Dendritic cell treated with granulocyte-macrophage colony-stimulating factor and Interleukin-4, amounts not matched to agents 40 ng/mL and 50 ng/mL, for 4 days (primary cell): ENCODE data around the gene SLC6A14.

ENCODE experiments used
- H3K27ac Mint-ChIP-seq: one replicate; pipeline ENCODE4 v1.8.0; 2022; ENCODE audit warnings: mild to moderate bottlenecking, mixed read lengths
- H3K27me3 Mint-ChIP-seq: one replicate; pipeline ENCODE4 v1.8.0; 2022; ENCODE audit warnings: mild to moderate bottlenecking, mixed read lengths
- H3K36me3 Mint-ChIP-seq: one replicate; pipeline ENCODE4 v1.8.0; 2022; ENCODE audit warnings: low read depth, mixed read lengths
- H3K4me1 Mint-ChIP-seq: one replicate; pipeline ENCODE4 v1.8.0; 2022; ENCODE audit warnings: low read depth, mixed read lengths
- H3K4me3 Mint-ChIP-seq: one replicate; pipeline ENCODE4 v1.8.0; 2022; ENCODE audit warnings: mild to moderate bottlenecking, moderate library complexity, mixed read lengths
- H3K9me3 Mint-ChIP-seq: one replicate; pipeline ENCODE4 v1.8.0; 2022; ENCODE audit warnings: mixed read lengths
- intact Hi-C: fragments of 100-400 bp; cut with micrococcal nuclease; formaldehyde crosslinking; loops from one replicate; pipeline ENCODE4 v1.15.0; 2022

SLC6A14 gene, protein sequence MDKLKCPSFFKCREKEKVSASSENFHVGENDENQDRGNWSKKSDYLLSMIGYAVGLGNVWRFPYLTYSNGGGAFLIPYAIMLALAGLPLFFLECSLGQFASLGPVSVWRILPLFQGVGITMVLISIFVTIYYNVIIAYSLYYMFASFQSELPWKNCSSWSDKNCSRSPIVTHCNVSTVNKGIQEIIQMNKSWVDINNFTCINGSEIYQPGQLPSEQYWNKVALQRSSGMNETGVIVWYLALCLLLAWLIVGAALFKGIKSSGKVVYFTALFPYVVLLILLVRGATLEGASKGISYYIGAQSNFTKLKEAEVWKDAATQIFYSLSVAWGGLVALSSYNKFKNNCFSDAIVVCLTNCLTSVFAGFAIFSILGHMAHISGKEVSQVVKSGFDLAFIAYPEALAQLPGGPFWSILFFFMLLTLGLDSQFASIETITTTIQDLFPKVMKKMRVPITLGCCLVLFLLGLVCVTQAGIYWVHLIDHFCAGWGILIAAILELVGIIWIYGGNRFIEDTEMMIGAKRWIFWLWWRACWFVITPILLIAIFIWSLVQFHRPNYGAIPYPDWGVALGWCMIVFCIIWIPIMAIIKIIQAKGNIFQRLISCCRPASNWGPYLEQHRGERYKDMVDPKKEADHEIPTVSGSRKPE

GRCh38 chrX:116436358-116436816, at the start of gene SLC6A14:
SLC6A14 (plus strand) TSS chrX:116436606; CDS start chrX:116436710, 104 bp downstream.
- no peaks in the 10 kb centered on the region for H3K9me3 Mint-ChIP-seq

DNA sequence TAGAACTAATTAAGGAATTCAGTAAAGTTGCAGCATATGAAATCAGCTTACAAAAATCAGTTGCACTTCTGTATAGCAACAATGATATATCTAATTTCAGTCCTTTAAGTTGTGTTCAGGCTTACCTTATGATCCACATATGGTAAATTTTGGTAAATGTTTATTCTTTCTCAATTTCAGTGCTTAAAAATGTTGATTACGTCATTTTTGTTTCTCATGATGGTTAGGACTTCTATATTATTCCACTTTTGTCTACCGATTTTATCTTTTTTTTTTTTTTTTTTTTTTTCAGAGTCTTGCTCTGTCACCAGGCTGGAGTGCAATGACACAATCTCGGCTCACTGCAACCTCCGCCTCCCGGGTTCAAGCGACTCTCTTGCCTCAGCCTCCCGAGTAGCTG, 40.7 kb upstream of the SLC6A14 start:
- H3K9me3 Mint-ChIP-seq = no peaks in the 10 kb centered on the region
- no peaks in the 10 kb centered on the region for H3K4me1 Mint-ChIP-seq
- H3K27me3 Mint-ChIP-seq = no peaks in the 10 kb centered on the region
- no peak overlapping the region for H3K4me3 Mint-ChIP-seq
- intact Hi-C loops = no loop called here
- H3K36me3 Mint-ChIP-seq = no peaks in the 10 kb centered on the region
- H3K27ac Mint-ChIP-seq = no peak overlapping the region

More at GRCh38 chrX:116436358-116436816, at the start of gene SLC6A14:
- H3K4me3 Mint-ChIP-seq = no peak within 1 kb of the TSS
- intact Hi-C loops = no loop called here
- H3K27me3 Mint-ChIP-seq = no peaks in the 10 kb centered on the region
- no peaks in the 10 kb centered on the region for H3K36me3 Mint-ChIP-seq
- H3K4me1 Mint-ChIP-seq = no peaks in the 10 kb centered on the region
- H3K27ac Mint-ChIP-seq = no peak within 1 kb of the TSS

GRCh38 chrX:116399681-116400080, 36.7 kb upstream of the SLC6A14 start:
- Mint-ChIP-seq H3K36me3 (no peaks in the 10 kb centered on the region), H3K4me3 (no peak overlapping the region), H3K27ac (no peak overlapping the region), H3K9me3 (no peaks in the 10 kb centered on the region), H3K27me3 (no peaks in the 10 kb centered on the region), H3K4me1 (no peaks in the 10 kb centered on the region)
- intact Hi-C loops = no loop called here

DNA sequence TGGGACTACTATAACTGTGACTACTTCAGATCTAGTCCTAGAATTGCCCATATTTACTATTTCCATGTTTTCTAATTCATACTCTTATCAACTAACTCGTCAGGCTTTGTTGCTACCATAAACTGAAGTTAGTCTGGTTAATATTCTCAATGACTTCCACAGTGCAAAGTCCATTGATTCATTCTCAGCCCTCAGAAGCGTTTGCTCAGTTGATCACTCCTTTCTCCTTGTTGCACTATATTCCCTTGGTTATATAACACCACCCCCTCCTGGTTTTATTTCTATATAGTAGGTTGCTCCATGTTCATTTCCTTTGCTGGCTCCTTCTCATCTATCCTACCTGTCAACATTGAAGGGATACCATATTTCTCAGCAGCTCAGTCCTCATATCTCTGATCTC, 27.2 kb upstream of the SLC6A14 start:
- Mint-ChIP-seq H3K4me1 (no peaks in the 10 kb centered on the region), H3K9me3 (peaks cover 14% of the 10 kb centered on the region), H3K36me3 (no peaks in the 10 kb centered on the region), H3K27ac (no peak overlapping the region), H3K27me3 (no peaks in the 10 kb centered on the region), H3K4me3 (no peak overlapping the region)
- intact Hi-C loops = no loop called here

GRCh38 chrX:116413273-116413672, 23.1 kb upstream of the SLC6A14 start:
- Mint-ChIP-seq H3K9me3 (peaks cover 14% of the 10 kb centered on the region), H3K4me3 (no peak overlapping the region), H3K27me3 (no peaks in the 10 kb centered on the region), H3K4me1 (no peaks in the 10 kb centered on the region), H3K27ac (no peak overlapping the region), H3K36me3 (no peaks in the 10 kb centered on the region)
- intact Hi-C loops = no loop called here

DNA sequence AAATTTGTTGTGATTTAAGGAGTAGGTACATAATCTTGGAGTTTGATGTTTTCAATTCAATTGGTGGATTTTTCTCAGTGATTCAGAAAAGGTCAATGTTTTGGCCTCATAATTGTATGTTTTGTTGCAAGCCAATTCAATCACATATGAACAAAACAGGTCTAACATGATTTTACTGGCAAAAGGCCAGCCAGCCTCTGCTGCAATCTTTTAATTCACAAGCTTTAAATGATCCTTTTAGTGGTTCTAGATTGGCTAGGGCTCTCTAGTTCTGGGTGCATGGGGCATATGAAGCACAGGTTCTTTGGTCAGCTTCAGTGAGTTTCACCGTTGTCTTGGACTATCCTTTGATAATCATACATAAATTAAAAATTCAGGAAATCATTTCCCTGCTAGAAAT, 19.2 kb upstream of the SLC6A14 start:
- Mint-ChIP-seq H3K27ac (no peak overlapping the region), H3K9me3 (no peaks in the 10 kb centered on the region), H3K4me3 (no peak overlapping the region), H3K4me1 (no peaks in the 10 kb centered on the region), H3K27me3 (no peaks in the 10 kb centered on the region), H3K36me3 (no peaks in the 10 kb centered on the region)
- intact Hi-C loops = no loop called here

- Mint-ChIP-seq H3K4me3 (no peak overlapping the region), H3K4me1 (no peaks in the 10 kb centered on the region), H3K27me3 (no peaks in the 10 kb centered on the region), H3K36me3 (no peaks in the 10 kb centered on the region), H3K27ac (no peak overlapping the region), H3K9me3 (no peaks in the 10 kb centered on the region)
- intact Hi-C loops = no loop called here
Measured at GRCh38 chrX:116417968-116418367, 18.4 kb upstream of the SLC6A14 start.

DNA sequence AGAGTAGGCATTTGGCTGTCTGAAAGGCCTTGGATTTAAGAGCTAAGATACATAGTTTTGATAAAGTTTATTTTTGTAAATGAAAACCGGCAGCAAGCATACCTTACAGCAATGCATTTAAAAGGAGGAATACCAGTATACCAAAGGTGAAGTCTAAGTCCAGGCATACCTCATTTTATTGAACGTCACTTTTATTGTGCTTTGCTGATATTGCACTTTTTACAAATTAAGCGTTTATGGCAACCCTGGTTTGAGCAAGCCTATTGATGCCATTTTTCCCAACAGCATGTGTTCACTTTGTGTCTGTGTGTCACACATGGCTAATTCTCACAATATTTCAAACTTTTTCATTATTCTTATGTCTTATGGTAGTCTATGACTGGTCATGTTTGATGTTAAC, 8.4 kb upstream of the SLC6A14 start:
- Mint-ChIP-seq H3K4me3 (no peak overlapping the region), H3K27me3 (no peaks in the 10 kb centered on the region), H3K9me3 (no peaks in the 10 kb centered on the region)

DNA sequence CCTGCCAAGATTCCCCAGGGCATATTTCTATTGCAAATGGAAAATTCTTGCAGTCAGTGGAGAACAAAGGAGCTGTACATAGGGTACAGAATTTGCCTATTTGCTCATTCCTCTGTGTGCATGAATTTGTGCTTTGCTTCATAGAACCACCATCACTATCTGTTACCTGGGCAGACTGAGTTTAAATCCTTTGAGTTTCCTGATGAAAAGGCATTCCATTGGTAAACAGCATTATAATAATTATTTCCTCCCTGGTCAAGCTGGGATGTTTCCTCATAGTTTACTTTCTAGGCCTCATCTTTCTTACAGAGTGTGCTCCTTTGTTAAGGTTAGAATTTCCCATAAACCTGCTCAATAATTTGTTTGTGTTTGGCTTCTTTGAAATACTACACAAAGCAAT, 809 bp upstream of the SLC6A14 start:
- Mint-ChIP-seq H3K27me3 (no peaks in the 10 kb centered on the region), H3K4me1 (no peaks in the 10 kb centered on the region), H3K4me3 (no peak overlapping the region), H3K9me3 (no peaks in the 10 kb centered on the region), H3K36me3 (no peaks in the 10 kb centered on the region), H3K27ac (no peak overlapping the region)
- intact Hi-C loops = no loop called here

More for the DNA sequence above, 8.4 kb upstream of the SLC6A14 start:
- Mint-ChIP-seq H3K4me1 (no peaks in the 10 kb centered on the region), H3K27ac (no peak overlapping the region), H3K36me3 (no peaks in the 10 kb centered on the region)
- intact Hi-C loops = no loop called here

DNA sequence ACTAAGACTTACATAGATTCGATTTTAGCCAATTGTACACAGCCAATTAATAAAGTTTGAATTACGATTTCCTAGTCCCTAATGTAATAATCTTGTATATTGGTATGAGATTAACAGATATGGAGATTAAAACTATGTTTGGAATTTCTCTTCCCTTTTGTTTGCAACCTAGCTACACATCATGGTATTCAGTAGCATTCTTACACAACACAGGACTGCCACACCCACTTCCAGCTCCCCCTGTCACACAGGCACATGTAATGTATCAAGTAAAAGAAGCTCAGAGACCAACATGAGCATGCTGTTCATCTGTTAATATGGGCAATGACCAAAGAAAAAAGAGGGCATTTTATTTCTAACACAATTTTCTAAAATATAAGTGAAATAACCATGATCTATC, 12.8 kb downstream of the SLC6A14 start:
- Mint-ChIP-seq H3K27me3 (no peaks in the 10 kb centered on the region), H3K4me3 (no peak overlapping the region), H3K9me3 (no peaks in the 10 kb centered on the region), H3K4me1 (no peaks in the 10 kb centered on the region), H3K27ac (no peak overlapping the region), H3K36me3 (no peaks in the 10 kb centered on the region)
- intact Hi-C loops = no loop called here

GRCh38 chrX:116462822-116463221, 26.4 kb downstream of the SLC6A14 start, which contains the start of gene CT83:
CT83 (minus strand) TSS chrX:116462976; CDS start chrX:116462856, 120 bp downstream.
- Mint-ChIP-seq H3K27ac (no peak within 1 kb of the TSS), H3K9me3 (no peaks in the 10 kb centered on the region), H3K4me1 (no peaks in the 10 kb centered on the region), H3K36me3 (no peaks in the 10 kb centered on the region), H3K4me3 (no peak within 1 kb of the TSS), H3K27me3 (no peaks in the 10 kb centered on the region)
- intact Hi-C loops = no loop called here

GRCh38 chrX:116480059-116480458, 43.7 kb downstream of the SLC6A14 start:
- H3K36me3 Mint-ChIP-seq = no peaks in the 10 kb centered on the region
- H3K9me3 Mint-ChIP-seq = no peaks in the 10 kb centered on the region
- H3K27ac Mint-ChIP-seq = no peak overlapping the region
- H3K4me1 Mint-ChIP-seq = no peaks in the 10 kb centered on the region
- no peaks in the 10 kb centered on the region for H3K27me3 Mint-ChIP-seq
- H3K4me3 Mint-ChIP-seq = no peak overlapping the region
- intact Hi-C loops = no loop called here

DNA sequence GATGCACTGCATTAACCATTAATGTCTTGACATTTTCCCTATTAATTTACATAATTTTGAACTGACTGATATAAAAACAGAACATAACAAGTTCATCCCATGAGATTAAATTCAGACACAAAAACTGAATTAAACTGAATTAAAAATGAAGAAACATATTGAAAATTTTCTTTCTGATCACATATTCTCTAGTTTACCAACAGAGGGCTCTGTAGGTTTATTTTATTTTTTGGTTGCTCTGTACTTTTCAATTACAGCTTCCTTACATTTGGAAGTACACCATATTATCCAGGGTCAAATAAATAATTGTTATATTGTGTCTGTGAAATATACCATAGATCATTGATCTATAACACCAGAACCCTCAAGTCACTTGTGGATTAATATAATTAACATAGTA, 53.7 kb downstream of the SLC6A14 start:
- no peaks in the 10 kb centered on the region for H3K4me1 Mint-ChIP-seq
- H3K36me3 Mint-ChIP-seq = no peaks in the 10 kb centered on the region
- no peaks in the 10 kb centered on the region for H3K9me3 Mint-ChIP-seq
- no peaks in the 10 kb centered on the region for H3K27me3 Mint-ChIP-seq
- H3K4me3 Mint-ChIP-seq = no peak overlapping the region
- intact Hi-C loops = no loop called here
- no peak overlapping the region for H3K27ac Mint-ChIP-seq

GRCh38 chrX:116493271-116493670, 56.9 kb downstream of the SLC6A14 start:
- Mint-ChIP-seq H3K27ac (no peak overlapping the region), H3K9me3 (no peaks in the 10 kb centered on the region), H3K4me1 (no peaks in the 10 kb centered on the region), H3K36me3 (no peaks in the 10 kb centered on the region), H3K27me3 (no peaks in the 10 kb centered on the region), H3K4me3 (no peak overlapping the region)
- intact Hi-C loops = no loop called here
